Stimulated activated CD4-positive, alpha-beta T cell treated with anti-CD3 and anti-CD28 coated beads, TNF-alpha, amount 100 ng/mL, for 48 hours (primary cell): Measurements from ENCODE around the gene VPS8.

Experiments used
- DNase-seq, 3 donors: peaks; one replicate each; pipeline ENCODE4 v3.0.0-alpha.2; 2020; ENCODE audit warnings: low read depth in 3 of 3

VPS8 gene

DNA sequence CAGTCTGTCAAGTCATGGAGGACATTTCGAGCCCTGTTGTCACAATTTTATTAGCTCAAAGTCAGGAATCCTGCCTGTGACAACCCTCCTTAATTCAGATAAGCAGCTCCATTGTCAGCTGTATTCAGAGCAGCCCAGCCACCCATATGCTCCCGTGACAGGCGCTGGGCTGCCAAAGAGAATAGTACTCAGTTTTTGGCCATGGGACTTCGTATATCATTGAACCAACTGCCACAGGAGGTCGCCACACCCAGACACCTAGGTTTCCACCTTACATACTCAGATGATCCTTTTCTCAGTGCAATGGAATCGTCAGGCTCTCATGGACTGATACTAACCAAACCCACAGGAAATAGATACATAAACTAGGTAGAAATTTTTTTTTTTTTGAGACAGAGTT is 240.7 kb downstream of the VPS8 start:
- DNase-seq = no peak

DNA sequence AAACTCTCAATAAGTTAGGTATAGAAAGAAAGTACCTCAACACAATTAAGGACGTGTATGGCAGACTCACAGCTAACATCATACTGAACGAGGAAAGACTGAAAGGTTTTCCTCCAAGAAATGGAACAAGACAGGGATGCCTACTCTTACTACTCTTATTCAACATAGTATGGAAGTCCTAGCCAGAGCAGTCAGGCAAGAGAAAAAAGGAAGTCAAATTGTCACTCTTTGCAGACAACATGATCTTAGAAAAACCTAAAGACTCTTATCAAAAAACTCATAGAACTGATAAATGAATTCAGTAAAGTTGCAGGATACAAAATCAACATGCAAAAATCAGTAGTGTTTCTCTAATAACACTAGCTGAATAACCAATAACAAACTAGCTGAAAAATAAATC is 244.9 kb downstream of the VPS8 start:
- DNase-seq = no peak

DNA sequence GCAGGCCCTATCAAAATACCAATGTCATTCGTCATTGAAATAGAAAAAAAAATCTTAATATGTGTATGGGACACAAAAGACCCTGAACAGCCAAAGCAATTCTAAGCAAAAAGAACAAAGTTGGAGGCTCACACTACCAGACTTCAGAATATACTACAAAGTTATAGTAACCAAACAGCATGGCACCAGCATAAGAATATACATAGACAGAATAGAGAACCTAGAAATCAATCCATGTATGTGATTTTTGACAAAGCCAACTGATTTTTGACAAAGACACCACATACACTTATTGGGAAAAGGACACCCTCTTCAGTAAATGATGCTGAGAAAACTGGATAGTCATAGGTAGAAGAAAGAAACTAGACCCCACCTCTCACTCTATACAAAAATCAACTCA is 245.9 kb downstream of the VPS8 start:
- no peak for DNase-seq

DNA sequence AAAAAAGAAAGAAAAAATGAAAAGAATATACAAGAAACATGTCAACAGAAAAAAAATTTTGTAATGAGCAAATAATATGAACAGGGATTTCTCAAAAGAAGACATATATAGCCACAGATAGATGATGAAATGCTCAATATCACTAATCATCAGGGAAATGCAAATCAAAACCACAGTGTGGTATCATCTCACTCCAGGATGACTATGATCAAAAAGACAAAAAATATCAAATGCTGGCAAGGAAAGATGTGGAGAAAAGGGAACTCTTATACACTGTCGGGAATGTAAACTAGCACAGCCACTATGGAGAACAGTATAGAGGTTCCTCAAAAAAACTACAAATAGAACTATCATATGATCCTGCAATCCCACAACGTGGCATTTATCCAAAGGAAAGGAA is 246.8 kb downstream of the VPS8 start:
- no peak for DNase-seq

- no peak for DNase-seq
Measured at GRCh38 chr3:185059766-185060165, 247.8 kb downstream of the VPS8 start.

DNA sequence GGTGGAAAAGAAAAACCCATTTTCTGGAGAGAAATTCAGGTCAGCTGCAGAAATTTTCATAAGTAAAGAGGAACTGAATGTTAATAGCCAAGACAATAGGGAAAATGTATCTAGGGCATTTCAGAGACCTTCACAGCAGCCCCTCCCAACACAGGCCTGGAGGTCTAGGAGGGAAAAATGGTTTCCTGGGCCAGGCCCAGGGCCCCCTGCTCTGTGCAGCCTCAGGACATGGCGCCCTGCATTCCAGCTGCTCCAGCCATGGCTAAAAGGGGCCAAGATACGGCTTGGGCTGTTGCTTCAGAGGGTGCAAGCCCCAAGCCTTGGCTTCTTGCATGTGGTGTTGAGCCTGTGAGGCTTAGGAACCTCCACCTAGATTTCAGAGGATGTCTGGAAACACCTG is 248.7 kb downstream of the VPS8 start:
- DNase-seq = no peak

DNA sequence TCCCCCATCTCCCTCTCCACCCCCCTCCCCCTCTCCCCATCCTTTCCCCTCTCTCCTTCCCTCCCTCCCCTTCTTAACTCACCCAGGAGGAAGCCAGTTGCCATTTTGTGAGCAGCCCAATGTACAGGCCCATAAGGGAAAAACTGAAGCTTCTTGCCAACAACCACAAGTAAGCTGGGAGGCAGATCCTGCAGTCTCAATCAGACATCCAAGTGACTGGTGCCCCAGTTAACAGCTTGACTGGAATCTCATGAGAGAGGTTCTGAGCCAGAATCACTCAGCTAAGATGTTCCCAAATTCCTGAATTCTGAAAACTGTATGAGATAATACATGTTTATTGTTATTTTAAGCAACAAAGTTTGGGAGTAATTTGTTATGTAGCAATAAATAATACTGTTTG is 250.2 kb downstream of the VPS8 start:
- DNase-seq = no peak

GRCh38 chr3:185063431-185063830 is 251.5 kb downstream of the VPS8 start:
- no peak for DNase-seq

- DNase-seq = no peak
Measured at GRCh38 chr3:185065059-185065458, 253.1 kb downstream of the VPS8 start.

- DNase-seq = no peak
Measured at GRCh38 chr3:185066251-185066650, 254.3 kb downstream of the VPS8 start.

DNA sequence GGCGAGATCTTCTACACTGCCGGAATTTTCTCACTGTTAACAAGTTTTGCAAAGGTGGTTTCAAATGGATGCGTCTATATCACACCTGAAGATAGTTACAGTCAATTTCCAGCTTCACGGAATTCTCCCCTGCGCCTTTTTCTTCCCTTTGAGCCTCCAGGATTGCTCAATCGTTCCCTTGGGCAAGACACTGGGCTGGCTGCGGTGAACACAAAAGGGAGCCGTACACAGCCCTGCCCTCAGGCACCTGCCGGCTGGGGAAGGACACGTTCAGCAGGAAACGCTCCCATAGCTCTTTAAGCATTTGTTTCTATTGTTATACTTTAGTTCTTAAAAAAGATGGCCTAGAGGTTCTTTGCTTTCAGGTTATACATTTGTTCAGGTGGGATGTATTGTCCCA is 255.2 kb downstream of the VPS8 start:
- no peak for DNase-seq

DNA sequence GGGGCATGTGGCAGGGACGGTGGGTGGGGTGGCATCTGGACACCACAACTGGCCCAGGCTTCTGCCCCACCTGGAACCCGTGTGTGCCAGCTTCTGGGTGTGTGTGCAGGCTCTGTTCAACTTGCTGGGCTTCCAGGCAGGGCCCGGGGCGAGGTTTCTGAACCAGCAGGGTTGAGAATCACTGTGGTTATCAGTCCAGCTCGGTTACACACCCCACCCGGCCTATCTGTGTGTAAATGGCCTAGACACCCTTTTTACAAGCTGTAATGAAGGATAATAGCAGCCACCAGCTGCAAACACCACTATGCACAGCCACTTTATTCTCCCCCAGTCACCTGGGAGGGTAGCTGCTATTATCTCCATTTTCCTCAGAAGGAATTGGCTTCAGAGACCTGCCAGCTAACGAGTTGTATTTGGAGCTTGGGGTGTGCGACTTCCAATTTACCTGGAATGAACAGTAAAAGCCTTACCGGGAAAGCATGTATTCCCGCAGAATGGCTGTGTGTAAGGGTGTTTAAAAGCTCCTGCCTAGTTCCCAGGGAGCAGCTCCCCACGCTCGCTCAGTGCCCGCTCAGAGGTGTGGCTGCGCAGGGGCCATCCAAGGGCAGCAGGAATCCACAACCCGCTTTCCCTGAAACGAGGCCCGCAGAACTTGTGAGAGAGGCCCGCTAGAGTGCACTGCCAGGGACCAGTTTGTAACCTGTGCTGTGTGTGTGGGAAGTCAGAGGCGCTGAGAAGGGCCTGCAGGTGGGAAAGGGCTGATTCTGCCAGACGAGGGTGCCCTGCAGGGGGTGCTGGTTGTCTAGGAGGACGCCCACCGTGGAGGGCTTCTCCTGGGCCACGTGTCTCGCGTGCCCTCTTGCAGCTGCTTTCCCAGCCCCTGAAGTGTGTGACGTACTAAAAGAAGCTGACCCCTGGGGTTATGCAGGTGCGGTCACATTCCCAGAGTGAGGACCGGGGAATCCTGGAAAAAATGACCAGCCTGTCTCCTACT is 257.4 kb downstream of the VPS8 start:
- no peak for DNase-seq

DNA sequence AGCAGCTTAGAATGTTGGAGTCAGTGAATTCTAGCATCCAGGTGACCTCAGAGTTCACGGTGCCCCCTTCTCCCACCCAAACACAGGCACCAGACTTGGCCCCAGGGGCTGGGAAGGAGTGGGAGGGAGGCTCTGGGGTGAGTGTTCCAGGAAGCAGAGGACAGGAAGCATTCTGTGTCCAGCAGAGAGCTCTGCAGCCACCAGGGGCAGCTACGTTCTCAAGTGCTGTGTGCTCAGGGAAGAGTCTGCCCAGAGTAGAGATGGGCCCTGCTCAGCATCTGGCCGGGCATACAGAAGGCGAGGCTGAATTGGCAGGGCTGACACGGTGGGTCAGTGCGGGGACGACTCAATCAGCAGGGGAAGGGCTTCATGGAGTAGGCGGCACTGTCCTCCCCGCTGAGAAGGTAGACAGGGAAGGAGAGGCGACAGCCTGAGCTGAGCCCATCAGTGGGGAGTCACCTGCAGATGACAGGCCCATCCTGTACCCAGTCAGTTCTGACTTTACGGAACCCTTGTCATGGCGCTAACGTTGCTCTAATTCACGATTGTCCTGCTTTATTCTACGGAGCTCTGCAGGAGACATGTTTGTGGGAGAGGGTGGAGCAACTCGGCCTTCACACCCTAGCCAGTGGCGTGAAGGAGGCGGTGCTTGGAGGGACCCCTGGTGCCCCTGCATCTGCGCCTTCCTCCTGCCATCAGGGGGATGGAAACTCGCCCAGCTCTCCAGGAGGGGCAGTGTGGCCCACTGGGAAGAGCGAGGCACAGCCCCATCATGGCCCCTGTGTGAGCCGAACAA is 258.7 kb downstream of the VPS8 start:
- DNase-seq = no peak

DNA sequence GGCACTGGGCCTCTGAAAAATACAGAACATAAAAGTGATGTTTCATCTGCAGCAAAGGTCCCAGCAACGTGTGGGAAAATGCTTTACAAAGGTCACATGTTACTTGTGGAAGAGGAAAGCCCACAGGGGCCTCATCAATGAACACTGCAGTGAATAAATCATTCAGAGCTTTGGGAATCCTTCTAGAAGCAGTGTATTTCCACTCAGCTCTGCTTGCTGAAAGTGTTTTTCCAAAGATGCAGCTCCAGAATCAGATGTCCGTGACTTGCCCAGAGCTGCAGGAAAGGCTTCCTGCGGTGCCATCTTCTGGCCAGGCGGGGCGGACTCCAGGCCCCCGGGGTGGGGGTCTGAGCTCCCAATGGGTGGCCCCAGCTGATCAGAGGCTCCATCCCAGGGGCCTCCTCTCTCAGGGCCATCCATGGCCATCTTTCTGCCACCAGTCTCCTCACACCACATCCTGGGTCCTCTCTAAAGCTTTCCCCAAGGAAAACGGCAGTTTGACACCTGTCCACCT is 259.4 kb downstream of the VPS8 start:
- no peak for DNase-seq

GRCh38 chr3:185075547-185075946 is 263.6 kb downstream of the VPS8 start:
- no peak for DNase-seq

- DNase-seq = no peak
Measured at GRCh38 chr3:185076219-185076618, 264.3 kb downstream of the VPS8 start.

DNA sequence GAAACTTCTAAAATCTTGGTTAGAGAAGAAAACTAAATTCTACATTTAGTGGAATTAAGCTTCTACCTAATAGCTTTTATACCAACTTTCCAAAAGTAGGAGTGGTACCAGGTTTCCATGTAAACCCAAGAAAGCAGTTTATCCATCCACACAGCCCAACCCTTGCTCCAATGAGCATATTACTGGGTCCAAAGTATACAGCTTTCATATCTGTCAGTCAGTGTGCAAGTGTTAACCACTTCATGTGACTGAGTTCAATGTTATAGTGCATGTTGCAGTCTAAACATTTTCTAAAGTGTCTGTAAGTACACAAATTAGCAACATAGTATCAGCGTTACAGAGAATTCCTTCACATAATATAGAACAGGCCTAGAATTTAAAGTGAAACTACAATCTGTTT is 267.7 kb downstream of the VPS8 start:
- no peak for DNase-seq

- no peak for DNase-seq
Measured at GRCh38 chr3:185081521-185081920, 269.6 kb downstream of the VPS8 start.

- no peak for DNase-seq
Measured at GRCh38 chr3:185082149-185082548, 270.2 kb downstream of the VPS8 start.

- DNase-seq = no peak
Measured at GRCh38 chr3:185082829-185083228, 270.9 kb downstream of the VPS8 start.

GRCh38 chr3:185084402-185084801 is 272.4 kb downstream of the VPS8 start:
- no peak for DNase-seq

- DNase-seq = no peak
Measured at GRCh38 chr3:185084901-185085300, 272.9 kb downstream of the VPS8 start.

- no peak for DNase-seq
Measured at GRCh38 chr3:185087419-185087818, 275.5 kb downstream of the VPS8 start.
